Esophagus muscularis mucosa (tissue), 4 donors: ENCODE data around the gene KRTAP10-3. TPM values are rescaled to one million over a fixed set of nuclear protein-coding genes. Genes with fewer than 3 reads are reported as not detected.

Experiments
- DNase-seq: peaks from one replicate; pipeline ENCODE4 v3.0.0-alpha.2; 2017; ENCODE audit errors: extremely low spot score
- H3K27ac ChIP-seq, 4 donors: fragments of 200-600 bp; sonication (generic); replicated peaks in 1 of 4; 1 replicate in 3 of 4; 2 replicates in 1 of 4; pipeline ENCODE4 v1.5.1; 2016 to 2019; ENCODE audit warnings: mild to moderate bottlenecking in 1 of 4
- H3K27me3 ChIP-seq, 4 donors: fragments of 200-600 bp; sonication (generic); one replicate each; pipeline versions ENCODE4 v1.5.1 to v1.6.0; 2016 to 2019
- H3K36me3 ChIP-seq, 4 donors: fragments of 200-600 bp; sonication (generic); one replicate each; pipeline ENCODE4 v1.5.1; 2016 to 2019
- H3K4me1 ChIP-seq, 4 donors: fragments of 200-600 bp; sonication (generic); one replicate each; pipeline ENCODE4 v1.5.1; 2016 to 2019
- H3K4me3 ChIP-seq, 4 donors: fragments of 200-600 bp; sonication (generic); 1 replicate in 2 of 4; 2 replicates in 2 of 4; pipeline ENCODE4 v1.5.1; 2016 to 2019; ENCODE audit warnings: mild to moderate bottlenecking in 4 of 4, moderate library complexity in 1 of 4
- H3K9me3 ChIP-seq, 4 donors: fragments of 200-600 bp; sonication (generic); 1 replicate in 3 of 4; 2 replicates in 1 of 4; pipeline ENCODE4 v1.5.1; 2016 to 2019
- EP300 ChIP-seq: sonication (generic); formaldehyde crosslinking; IDR thresholded peaks from one replicate; pipeline ENCODE4 v1.6.1; 2017; ENCODE audit warnings: antibody characterized with exemption
- POLR2A ChIP-seq: fragments of 450-650 bp; IDR thresholded peaks from one replicate; pipeline ENCODE4 v1.6.1; 2017; ENCODE audit warnings: antibody characterized with exemption, moderate library complexity, mild to moderate bottlenecking, low read depth
- POLR2AphosphoS5 ChIP-seq, 2 donors: sonication (generic); formaldehyde crosslinking; IDR thresholded peaks; one replicate each; pipeline ENCODE4 v1.6.1; 2017; ENCODE audit warnings: antibody characterized with exemption in 2 of 2
- WGBS: methylation state at CpG from one replicate; pipeline ENCODE4 v1.1.5; 2018; 5-methylcytosine and 5-hydroxymethylcytosine counted together
- intact Hi-C: fragments of 100-400 bp; cut with DNase I; formaldehyde crosslinking; loops from one replicate; pipeline ENCODE4 v1.15.1; 2023
- total RNA-seq, 4 donors: library from RNA; depleted of rRNA; stranded (reverse); fragments of >200 nt; gene quantifications; one replicate each; pipeline versions ENCODE4 v1.1.0 to v1.2.1, GENCODE V29; 2016
- TF ChIP-seq, protein P1 (sequence below), 3 experiments: fragments of 200-600 bp in 2 of 3; fragments of 450-650 bp in 1 of 3; sonication (generic) in 2 of 3; IDR thresholded peaks; one replicate each; pipeline ENCODE4 v1.5.1; 2017 to 2019; ENCODE audit warnings: antibody characterized with exemption in 3 of 3, mild to moderate bottlenecking in 2 of 3, moderate library complexity in 1 of 3

The KRTAP10-3 gene
- total RNA-seq, 4 donors from 2014 or later, result not detected

DNA sequence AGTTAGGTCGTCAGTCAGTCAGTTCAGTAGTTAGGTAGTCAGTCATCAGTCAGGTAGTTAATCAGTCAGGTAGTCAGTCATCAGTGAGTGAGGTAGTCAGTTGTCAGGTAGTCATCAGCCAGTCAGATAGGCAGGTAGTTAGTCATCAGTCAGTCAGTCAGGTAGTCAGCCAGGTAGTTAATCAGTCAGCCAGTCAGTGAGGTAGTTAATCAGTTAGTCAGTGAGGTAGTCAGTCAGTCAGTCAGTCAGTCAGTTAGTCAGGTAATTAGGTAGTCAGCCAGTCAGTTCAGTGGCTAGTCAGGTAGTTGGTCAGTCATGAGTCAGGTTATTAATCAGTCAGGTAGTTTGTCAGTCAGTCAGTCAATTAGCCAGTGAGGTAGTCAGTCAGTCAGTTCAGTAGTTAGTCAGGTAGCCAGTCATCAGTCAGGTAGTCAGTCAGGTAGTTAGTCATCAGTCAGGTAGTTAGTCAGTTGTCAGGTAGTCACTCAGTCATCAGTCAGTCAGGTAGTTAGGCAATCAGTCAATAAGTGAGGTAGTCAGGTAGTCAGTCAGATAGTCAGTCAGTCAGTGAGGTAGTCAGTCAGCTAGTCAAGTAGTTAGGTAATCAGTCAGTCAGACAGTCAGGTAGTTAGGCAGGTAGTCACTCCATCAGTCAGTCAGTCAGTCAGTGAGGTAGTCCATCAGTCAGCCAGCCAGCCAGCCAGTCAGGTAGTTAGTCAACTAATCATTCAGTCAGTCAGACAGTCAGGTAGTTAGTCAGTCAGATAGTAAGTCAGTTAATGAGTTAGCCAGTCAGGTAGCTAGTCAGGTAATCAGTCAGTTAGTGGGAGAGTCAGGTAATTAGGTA lies 34.8 kb downstream of the KRTAP10-3 start:
- DNase-seq, result no peak
- WGBS, result 79% methylated on average over 1 of the region's 1 CpG

DNA sequence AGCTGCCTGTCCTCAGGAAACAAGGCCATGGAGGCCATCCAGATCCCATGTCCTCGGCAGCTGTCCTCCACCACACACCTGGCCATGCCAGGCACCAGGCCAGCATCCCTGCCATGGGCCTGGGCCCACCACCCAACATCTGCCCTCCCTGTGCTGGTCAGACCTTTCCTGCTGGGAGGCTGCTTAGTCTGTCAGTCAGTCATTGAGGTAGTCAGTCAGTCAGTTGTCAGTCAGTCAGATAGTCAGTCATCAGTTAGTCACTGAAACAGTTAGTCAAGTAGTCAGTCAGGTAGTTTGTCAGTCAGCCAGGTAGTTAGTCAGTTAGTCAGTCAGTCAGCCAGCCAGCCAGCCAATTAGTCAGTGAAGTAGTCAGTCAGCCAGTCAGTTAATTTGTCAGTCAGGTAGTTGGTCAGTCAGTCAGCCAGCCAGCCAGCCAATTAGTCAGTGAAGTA lies 35.8 kb downstream of the KRTAP10-3 start:
- no peaks in the 10 kb centered on the region for H3K9me3 ChIP-seq
- no peak overlapping the region for H3K27ac ChIP-seq
- no peaks in the 10 kb centered on the region for H3K36me3 ChIP-seq
- WGBS, result 100% methylated on average over 1 of the region's 1 CpG
- intact Hi-C loops, result no loop called here
- peaks cover 0 to 23% (median 0%) of the 10 kb centered on the region in 4 donors for H3K27me3 ChIP-seq
- H3K4me1 ChIP-seq, result no peaks in the 10 kb centered on the region
- DNase-seq, result no peak
- TF ChIP-seq, protein P1, sequence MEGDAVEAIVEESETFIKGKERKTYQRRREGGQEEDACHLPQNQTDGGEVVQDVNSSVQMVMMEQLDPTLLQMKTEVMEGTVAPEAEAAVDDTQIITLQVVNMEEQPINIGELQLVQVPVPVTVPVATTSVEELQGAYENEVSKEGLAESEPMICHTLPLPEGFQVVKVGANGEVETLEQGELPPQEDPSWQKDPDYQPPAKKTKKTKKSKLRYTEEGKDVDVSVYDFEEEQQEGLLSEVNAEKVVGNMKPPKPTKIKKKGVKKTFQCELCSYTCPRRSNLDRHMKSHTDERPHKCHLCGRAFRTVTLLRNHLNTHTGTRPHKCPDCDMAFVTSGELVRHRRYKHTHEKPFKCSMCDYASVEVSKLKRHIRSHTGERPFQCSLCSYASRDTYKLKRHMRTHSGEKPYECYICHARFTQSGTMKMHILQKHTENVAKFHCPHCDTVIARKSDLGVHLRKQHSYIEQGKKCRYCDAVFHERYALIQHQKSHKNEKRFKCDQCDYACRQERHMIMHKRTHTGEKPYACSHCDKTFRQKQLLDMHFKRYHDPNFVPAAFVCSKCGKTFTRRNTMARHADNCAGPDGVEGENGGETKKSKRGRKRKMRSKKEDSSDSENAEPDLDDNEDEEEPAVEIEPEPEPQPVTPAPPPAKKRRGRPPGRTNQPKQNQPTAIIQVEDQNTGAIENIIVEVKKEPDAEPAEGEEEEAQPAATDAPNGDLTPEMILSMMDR (IDR thresholded peaks at IDR 0.05), result no peak
- TF ChIP-seq EP300 (no peak), POLR2AphosphoS5 (IDR thresholded peaks at IDR 0.05) (no peak), POLR2A (no peak)
- H3K4me3 ChIP-seq, result no peak overlapping the region

More for the DNA sequence above, 34.8 kb downstream of the KRTAP10-3 start:
- no peak overlapping the region for H3K4me3 ChIP-seq
- peaks cover 0 to 31% (median 0%) of the 10 kb centered on the region in 4 donors for H3K27me3 ChIP-seq
- H3K4me1 ChIP-seq, result no peaks in the 10 kb centered on the region
- no peak for TF ChIP-seq POLR2AphosphoS5 (IDR thresholded peaks at IDR 0.05)
- TF ChIP-seq, protein P1 (IDR thresholded peaks at IDR 0.05), result no peak
- no peak for TF ChIP-seq EP300
- no peak for TF ChIP-seq POLR2A
- H3K27ac ChIP-seq, result no peak overlapping the region
- intact Hi-C loops, result no loop called here
- no peaks in the 10 kb centered on the region for H3K9me3 ChIP-seq
- no peaks in the 10 kb centered on the region for H3K36me3 ChIP-seq

DNA sequence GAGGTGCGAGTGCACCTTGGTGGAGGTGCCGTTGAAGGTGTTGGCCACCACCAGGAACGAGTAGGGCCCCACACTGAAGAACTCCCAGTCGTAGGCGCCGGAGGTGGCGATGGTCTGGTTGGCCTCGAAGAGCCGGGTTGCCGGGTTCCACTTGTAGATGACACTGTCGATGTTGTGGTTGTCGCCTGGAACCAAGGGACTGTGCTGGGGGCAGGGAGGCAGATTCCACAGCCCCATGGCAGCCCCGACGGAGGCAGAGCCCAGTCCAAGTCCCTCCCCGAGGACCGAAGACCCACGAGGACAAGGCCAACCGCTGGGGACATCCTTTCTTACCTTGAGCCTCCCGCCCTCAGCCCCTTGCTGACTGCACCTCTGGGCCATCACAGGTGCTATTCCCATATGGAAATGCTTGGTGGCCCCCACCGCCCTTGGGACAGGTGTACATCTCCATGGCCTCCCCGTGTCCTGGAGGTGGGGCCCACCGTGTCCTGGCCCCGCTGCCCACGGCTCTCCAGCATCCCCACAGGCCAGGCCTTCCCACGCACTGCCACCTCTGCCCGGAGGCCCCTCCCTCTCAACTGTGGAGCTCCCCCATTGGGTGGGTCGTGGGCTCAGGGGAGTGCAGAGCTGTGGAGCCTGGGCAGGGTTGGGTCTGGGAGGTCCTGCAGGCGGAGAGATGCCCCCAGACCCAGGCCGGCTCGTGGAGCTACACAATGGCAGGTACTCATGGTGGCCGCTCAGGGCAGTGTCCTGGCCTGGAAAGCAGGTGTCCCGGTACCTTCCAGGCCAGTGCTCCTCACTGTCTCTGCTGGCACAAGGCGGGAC lies 36.5 kb downstream of the KRTAP10-3 start:
- TF ChIP-seq POLR2AphosphoS5 (IDR thresholded peaks at IDR 0.05) (no peak), POLR2A (no peak), EP300 (no peak)
- TF ChIP-seq, protein P1 (IDR thresholded peaks at IDR 0.05), result no peak
- no peak for DNase-seq
- intact Hi-C loops, result no loop called here

DNA sequence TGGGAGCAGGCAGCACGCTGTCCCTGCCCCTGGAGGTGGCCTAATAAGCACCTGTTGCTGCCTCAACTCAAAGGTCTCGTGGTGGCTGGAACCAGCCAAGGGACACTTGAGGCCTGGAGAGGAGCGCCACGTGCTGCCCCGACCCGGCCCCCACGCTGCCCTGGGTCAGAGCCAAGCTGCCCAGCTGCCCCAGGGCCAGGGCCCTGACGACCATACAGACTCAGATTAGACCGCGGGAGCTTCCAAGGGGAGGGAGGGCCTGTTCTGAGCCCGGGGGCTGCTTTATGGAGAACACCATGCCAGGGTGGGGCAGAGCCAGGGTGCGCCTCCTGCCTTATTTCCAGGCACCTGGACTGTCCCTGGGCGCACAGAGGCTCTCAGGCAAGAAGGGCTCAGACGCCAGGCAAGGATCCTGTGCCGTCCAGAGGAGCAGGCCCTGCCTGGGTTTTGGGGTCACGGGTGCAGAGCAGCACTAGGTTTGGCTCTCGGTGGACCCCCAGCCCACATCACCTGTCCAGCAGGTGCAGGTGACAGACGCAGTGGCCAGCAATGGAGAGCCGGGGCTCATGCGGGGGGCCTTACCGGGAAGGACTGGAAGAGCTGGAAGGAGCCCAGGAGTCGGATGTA lies 37.2 kb downstream of the KRTAP10-3 start:
- TF ChIP-seq, protein P1 (IDR thresholded peaks at IDR 0.05), result no peak
- TF ChIP-seq EP300, result no peak
- TF ChIP-seq POLR2AphosphoS5 (IDR thresholded peaks at IDR 0.05), result no peak
- no peak for TF ChIP-seq POLR2A
- no peaks in the 10 kb centered on the region for H3K36me3 ChIP-seq
- H3K4me1 ChIP-seq, result no peaks in the 10 kb centered on the region
- H3K27ac ChIP-seq, result no peak overlapping the region
- intact Hi-C loops, result no loop called here
- no peaks in the 10 kb centered on the region for H3K9me3 ChIP-seq
- WGBS, result 75% methylated on average over 16 of the region's 22 CpGs
- H3K4me3 ChIP-seq, result no peak overlapping the region
- H3K27me3 ChIP-seq, result peaks cover 0 to 20% (median 0%) of the 10 kb centered on the region in 4 donors
- no peak for DNase-seq

More for the DNA sequence above, 36.5 kb downstream of the KRTAP10-3 start:
- Histone ChIP-seq H3K36me3 (no peaks in the 10 kb centered on the region), H3K4me3 (no peak overlapping the region), H3K27me3 (peaks cover 0 to 20% (median 0%) of the 10 kb centered on the region in 4 donors), H3K4me1 (no peaks in the 10 kb centered on the region), H3K9me3 (no peaks in the 10 kb centered on the region), H3K27ac (no peak overlapping the region)
- WGBS, result 89% methylated on average over 19 of the region's 33 CpGs
